GM18502 (cell line): ENCODE measurements around the gene GPR153.

Experiments used
- ATAC-seq: cut with Tn5 transposase; IDR thresholded peaks from one replicate; pipeline ENCODE4 v1.9.1; 2021; ENCODE audit warnings: mild to moderate bottlenecking; ENCODE audit not compliant: unreplicated experiment, poor library complexity

GPR153 gene

GRCh38 chr1:6251233-6251632 is 9.7 kb downstream of the GPR153 start:
- no peak for ATAC-seq

- no peak for ATAC-seq
Observed at GRCh38 chr1:6249739-6250689, 10.9 kb downstream of the GPR153 start.

DNA sequence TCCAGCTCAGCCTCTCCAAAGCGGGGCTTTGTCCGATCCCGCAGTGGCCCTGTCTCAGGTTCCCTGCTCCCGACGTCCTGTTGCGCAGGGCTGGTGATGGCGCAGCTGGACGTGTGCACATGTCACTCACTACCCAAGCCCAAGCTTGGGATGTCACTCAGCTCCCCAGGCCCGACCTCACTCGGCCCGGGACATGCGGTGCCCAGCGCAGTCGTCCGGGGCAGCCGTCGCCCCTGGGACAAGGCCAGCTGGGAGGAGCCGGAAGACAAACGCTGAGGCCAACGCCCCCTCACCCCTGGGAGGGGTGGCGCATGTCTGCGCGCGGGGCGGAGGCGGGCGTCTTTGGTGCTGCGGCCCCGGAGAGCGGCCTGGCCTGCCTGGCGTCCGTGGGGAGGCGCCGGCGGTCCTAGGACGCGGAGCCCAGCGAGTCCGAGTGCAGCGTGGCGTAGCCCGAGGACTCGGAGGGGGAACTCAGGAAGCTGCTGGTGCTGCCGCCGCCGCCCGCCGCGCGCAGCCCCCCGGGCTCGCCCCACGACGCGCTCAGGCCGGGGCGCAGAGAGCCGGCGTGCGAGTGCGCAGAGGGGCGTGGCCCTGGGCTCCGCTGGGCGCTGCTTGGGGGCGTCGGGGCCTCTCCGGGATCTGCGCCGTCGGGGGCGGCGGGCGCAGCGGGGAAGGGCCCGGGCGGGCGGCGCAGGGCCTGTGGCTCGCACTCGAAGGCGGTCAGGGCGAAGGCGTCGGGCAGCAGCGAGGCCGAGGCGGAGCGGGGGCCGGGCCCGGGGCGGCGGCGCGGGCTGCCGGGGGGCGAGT is 11.8 kb downstream of the GPR153 start:
- ATAC-seq = no peak

GRCh38 chr1:6248161-6248776 is 12.6 kb downstream of the GPR153 start:
- ATAC-seq = no peak

DNA sequence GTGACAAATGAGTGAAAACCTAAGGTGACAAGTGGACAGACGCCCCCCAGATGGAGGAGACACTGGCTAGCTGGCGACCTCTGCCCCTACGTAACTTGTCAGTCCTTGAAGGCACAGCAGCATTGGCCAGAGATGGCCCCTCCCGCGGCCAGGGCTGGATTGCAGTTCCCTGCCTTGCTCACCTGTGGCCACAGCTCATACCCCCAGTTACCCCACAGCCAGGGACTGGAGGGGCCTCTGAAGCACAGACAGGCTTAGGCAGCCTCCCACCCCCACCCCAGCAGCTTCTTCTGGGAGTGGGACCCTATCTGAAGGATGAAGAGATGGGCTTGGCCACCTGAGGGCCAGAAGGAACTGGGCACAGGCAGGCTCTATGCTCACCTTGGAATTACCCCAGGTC is 13.2 kb downstream of the GPR153 start:
- ATAC-seq = no peak

DNA sequence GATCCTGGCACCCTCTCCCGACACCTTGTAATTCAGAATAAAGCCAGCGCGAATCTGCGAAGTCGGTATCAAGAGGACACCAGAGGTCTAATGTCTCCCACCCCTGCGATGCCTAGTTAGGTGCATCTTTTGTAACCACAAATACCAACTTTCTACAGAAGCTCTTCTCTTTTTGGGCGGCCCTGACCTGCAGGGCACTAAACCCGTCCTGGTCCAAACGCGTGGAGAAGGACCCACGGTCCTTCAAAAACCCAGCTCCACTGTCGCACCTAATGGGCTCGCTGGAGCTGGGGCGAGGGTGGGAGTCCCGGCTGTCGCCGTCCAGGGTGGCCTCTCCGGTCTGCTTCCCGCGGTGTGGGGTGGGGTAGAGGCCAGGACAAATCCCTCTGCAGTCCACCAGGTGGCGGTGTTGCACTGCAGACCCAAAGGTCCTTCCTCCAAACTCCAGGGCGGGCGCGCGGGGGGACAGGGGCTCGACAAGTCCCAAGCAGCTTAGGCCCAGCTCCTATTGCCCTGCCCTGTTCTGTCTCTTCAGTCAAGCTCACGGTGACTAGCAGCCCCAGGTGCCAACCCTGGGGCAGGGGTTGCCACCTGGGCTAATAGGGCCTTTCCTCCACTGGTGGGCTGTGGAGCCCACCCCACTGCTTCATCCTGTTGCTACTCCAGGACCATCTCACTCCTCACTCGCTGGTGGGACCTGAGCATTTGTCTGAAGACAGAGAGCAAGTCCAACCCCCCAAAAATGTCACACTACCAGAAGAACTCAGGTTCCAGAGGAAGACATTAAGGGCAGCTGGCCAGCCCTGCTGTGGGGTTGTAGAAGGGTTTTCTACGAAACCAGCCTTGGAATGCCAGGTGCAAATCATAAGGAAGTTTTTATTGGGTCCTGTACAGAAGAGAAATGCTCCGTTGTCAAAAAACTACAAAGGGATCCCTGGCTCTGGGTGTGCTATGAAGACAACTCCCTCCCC is 14.1 kb downstream of the GPR153 start:
- ATAC-seq = no peak

- no peak for ATAC-seq
Observed at GRCh38 chr1:6245869-6246496, 14.9 kb downstream of the GPR153 start.

DNA sequence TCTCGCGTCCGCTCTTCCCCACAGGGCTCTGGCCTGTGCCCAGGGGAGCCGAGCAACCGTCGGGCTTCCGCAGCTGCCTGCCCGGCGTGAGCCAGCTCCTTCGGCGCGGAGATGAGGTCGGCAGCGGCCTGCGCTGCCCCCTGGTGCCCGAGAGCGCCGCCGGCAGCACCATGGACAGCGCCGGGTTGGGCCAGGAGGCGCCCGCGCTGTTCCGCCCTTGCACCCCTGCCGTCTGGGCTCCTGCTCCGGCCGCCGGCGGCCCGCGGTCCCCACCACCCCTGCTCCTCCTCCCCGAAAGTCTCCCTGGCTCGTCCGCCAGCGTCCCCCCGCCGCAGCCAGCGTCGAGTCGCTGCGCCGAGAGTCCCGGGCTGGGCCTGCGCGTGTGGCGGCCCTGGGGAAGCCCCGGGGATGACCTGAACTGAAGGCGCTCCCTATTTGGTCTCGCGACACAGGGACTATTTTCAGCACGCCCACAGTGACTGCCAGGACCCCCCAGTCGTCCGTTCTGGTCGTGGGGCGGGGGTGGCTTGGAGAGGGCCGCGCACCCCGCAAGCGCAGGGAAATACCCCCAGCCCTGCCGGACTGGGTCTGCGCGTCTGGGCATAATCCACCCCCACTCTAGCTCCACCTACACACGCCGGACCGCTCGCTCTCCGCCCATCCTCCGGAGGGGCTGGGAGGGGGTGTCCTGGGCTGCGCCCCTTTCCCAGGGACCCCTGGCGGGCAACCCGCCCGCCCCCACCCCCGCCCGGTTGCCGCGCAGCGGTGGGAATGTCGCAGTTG is 15.6 kb downstream of the GPR153 start:
- peak; percentile 46 for ATAC-seq

DNA sequence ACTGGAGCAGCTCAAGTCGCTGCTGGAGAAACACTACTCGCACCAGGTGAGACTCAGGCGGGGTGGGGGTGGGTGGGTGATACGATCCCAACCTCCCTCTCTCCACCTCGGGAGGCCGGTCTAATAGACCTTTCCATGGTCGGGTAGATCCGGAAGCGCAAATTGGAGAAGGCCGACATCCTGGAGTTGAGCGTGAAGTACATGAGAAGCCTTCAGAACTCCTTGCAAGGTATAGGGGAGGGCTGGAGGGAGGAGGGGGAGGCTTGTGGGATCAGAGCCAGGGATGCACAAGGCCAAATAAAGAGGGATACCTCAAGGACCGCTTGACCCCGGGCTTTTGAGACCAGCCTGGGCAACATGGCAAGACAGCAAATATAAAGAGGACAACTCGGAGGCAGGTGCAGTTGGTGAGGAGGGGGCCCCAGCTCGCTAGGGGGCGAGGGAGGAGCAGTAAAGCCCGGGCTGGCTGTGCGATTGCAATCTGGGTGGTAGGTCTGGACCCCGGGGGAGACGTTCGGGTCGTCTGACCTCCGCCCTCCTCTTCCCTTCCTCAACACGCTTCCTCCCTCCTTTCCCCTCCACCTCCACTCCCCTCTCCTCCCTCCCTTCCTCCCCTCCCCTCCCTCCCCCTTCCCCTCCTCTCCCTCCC is 16.4 kb downstream of the GPR153 start:
- ATAC-seq = no peak

DNA sequence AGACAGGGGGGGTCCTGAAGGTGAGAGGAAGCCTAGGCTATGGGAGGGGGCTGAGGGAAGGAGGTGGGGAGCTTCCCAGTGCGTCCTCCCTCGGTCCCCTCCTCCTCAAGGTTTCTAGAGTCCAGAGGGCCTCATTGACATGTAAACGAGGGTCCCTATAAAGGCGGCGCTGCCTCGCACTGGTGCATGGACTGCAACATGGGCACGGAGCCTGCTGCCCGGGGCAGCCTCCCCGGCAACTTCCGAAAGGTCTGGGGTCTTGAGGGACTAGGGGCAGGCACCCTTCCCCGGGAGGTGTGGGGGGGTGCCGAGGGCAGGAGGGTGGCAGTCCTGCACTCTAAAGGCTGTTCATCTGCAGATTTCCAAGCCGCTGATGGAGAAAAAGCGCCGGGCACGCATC is 16.9 kb downstream of the GPR153 start, which contains the start of gene HES3:
HES3 (plus strand) TSS at position 187 of the 400 bp plus-strand sequence; CDS start at position 374, 187 bp downstream.
- no peak for ATAC-seq

GRCh38 chr1:6243053-6243834 is 17.7 kb downstream of the GPR153 start:
- no peak for ATAC-seq

DNA sequence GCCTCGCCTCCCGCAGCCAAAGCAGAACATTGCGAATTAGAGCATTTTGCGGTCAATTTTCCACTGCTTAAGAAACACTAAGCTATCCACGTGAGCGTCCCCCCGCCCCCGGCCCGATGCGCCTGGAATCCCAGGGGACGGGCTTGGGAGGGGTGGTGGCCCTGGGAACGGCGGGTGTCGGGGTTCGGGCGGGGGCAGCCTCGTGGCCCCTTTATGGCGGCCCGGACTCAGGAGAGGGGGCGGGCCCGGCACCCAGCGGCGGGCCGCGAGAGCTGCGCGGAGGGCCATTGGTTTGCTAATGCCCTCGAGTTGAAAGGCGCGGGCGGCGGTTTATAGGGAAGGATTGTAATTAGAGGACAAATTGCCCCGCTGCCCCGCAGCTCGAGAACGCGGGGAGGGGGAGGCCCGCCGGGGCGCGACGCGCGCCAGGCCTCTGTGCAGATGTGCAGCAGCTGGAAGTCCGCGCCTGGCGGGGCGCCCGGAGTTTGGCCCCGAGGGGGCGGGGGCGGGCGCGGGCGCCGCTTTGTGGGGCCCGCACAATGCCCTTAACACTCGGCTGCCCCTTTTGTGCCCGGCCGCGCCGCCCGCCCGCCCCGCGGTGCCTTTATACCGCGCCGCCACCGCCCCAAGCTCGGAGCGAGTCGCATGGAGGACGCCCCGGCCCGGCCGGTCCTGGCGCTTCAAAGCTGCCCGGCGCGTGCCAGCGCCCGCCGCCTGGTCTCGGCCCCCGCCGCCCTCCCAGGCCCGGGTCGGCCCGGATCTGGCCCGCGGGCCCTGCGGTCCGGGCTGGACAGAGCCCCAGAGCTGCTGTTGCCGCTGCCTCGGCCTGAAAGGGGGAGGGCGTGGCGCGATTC is 18.8 kb downstream of the GPR153 start:
- ATAC-seq = no peak

GRCh38 chr1:6241107-6241886 is 19.6 kb downstream of the GPR153 start:
- no peak for ATAC-seq

DNA sequence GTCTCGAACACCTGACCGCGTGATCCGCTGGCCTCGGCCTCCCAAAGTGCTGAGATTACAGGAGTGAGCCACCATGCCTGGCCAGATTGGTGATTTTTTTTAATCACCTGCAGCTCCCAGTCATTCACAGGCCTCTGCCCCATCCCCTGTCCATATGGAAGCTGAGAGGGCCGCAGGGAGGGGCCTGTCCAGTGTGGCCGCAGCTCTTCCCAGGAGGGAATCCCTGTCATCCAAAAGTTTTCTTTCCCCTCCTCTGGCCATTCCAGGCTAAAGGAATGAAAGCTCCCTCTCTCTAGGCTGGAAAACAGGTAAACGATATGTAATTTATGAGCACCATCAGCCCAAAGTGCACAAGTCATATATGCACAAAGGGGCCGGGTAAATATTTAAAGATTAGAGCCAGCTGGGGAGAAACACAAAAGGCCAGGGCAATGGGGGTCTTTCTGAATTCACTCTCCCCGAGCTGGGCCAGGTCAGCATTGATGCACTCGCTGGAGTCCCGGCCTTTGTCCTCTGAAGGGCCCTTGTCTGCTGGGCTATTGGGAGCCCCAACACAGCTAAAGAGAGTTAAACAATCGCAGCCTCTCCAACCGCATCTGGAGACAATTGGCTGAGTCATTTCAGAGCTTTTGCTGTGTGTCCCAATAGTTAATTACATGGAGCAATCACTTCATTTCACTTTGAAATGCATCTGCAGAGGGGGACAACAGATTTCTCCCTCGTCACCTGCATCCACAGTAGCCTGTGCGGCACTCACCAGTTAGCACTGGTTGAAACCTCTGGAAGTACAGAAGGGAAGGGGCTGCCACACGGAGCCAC is 20.7 kb downstream of the GPR153 start:
- no peak for ATAC-seq
